Keratinocyte (primary cell): ENCODE measurements around the gene CLEC2D.

ENCODE experiments used
- CTCF ChIP-seq, 3 experiments: IDR thresholded peaks in 1 of 3; conservative IDR thresholded peaks in 1 of 3; optimal IDR thresholded peaks in 1 of 3; 2 replicates in 2 of 3; 3 replicates in 1 of 3; pipeline versions ENCODE3 to v1.5.1; 2011; ENCODE audit warnings: low read length in 3 of 3, mild to moderate bottlenecking in 3 of 3, moderate library complexity in 2 of 3, control low read depth in 1 of 3, inconsistent platforms in 1 of 3; ENCODE audit not compliant: insufficient read depth in 2 of 3; ENCODE audit errors: extremely low read depth in 1 of 3
- EZH2 ChIP-seq: IDR thresholded peaks from one replicate; pipeline ENCODE4 v1.6.1; 2012; ENCODE audit warnings: inconsistent platforms, mild to moderate bottlenecking, low read length, moderate library complexity

DNA sequence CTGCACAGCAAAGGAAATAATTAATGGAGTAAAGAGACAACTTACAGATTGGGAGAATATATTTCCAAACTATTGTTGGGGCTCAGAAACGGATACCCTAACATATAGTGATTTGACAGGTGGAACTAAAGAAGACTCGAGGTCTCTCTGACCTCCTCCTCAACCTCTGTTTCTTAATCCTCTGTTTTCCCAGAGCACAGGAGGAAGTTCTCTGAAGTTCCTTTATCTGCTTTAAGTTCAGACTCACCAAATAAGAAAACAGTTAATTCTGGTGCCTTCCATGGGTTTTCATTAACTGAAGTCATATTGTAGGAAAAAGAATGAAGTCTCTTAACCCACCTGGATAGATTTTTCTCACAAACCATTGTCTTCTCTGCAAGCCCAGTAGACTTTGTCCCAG, 29.2 kb downstream of the CLEC2D start:
- no peak for TF ChIP-seq CTCF (optimal IDR thresholded peaks at IDR 0.05 in 1 of 3, IDR thresholded peaks at IDR 0.05 in 1 of 3, conservative IDR thresholded peaks at IDR 0.05 in 1 of 3; ENCODE audit: extremely low read depth in 1 of 3, insufficient read depth in 2 of 3, low read length in 3 of 3)
- no peak for TF ChIP-seq EZH2
